ENCODE results near the gene MAB21L3.

The MAB21L3 gene

DNA sequence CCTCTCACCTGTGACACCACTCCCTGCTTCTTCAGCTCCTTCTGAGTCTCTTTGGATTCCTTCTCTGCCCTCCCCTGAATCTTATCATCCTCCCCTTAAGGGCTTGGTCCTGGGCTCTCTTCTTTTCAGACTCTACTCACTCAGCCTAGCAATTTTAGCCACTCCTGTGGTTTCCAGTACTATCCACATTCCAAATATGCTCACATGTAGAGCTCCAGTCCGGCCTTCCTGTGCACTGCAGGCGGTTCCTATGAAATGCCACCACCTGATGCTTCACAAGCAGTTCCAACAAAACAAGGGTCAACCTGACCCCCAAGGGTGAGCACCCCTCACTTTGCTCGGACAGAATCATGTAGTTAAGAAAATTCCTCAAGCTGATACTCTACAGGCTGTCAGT is 35.9 kb downstream of the MAB21L3 start:
- TF ChIP-seq, protein P1, sequence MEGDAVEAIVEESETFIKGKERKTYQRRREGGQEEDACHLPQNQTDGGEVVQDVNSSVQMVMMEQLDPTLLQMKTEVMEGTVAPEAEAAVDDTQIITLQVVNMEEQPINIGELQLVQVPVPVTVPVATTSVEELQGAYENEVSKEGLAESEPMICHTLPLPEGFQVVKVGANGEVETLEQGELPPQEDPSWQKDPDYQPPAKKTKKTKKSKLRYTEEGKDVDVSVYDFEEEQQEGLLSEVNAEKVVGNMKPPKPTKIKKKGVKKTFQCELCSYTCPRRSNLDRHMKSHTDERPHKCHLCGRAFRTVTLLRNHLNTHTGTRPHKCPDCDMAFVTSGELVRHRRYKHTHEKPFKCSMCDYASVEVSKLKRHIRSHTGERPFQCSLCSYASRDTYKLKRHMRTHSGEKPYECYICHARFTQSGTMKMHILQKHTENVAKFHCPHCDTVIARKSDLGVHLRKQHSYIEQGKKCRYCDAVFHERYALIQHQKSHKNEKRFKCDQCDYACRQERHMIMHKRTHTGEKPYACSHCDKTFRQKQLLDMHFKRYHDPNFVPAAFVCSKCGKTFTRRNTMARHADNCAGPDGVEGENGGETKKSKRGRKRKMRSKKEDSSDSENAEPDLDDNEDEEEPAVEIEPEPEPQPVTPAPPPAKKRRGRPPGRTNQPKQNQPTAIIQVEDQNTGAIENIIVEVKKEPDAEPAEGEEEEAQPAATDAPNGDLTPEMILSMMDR (IDR thresholded peaks at IDR 0.05; ENCODE audit: low read length, missing control alignments): no peak
- DNase-seq (ENCODE audit: low read depth): no peak

DNA sequence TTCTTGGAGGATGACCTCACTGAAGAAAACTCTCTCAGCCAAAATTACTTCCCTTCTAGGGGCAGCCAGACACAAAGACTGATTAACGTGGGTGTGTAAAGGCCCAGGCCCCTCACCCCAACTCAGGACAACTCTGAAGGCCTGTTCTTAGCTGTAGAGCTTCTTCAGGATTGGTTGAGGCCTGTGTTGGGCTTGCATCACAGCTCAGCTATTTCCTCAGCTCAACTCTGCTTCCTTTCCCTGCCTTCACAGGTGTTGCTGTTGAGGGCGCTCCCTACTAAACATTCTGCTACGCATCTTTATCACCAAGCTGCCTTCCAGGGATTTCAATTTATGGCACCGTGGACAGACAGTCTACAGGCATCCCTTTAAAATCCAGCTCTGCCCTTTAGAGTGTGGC is 36.8 kb downstream of the MAB21L3 start:
- no peak for DNase-seq (ENCODE audit: low read depth)
- H3K4me3 ChIP-seq (replicated peaks; ENCODE audit: low read depth, low read length): no peak overlapping the region
- TF ChIP-seq, protein P1 (IDR thresholded peaks at IDR 0.05; ENCODE audit: low read length, missing control alignments): no peak

More for the DNA sequence above, 35.9 kb downstream of the MAB21L3 start:
- no peak overlapping the region for H3K4me3 ChIP-seq (replicated peaks; ENCODE audit: low read depth, low read length)

DNA sequence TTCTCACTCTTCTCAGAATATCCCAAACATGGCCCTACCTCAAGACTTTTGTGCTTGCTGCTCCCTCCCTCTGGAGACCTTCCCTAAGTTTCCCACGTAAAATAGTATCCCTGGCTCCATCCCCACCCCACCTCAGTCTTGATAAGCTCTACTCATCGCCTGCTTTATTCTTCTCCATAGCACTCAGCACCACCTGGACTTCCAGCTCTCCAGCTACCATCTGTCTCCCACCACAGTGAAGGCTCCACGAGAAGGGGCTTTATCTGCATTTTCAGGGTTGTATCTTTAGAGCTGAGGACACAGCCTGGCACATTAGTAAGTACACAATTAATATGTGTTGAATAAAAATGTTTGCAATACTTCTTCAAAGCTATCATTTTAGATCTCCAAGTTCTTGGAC is 37.8 kb downstream of the MAB21L3 start:
- no peak for DNase-seq (ENCODE audit: low read depth)
- TF ChIP-seq, protein P1 (IDR thresholded peaks at IDR 0.05; ENCODE audit: low read length, missing control alignments): no peak
- no peak overlapping the region for H3K4me3 ChIP-seq (replicated peaks; ENCODE audit: low read depth, low read length)

DNA sequence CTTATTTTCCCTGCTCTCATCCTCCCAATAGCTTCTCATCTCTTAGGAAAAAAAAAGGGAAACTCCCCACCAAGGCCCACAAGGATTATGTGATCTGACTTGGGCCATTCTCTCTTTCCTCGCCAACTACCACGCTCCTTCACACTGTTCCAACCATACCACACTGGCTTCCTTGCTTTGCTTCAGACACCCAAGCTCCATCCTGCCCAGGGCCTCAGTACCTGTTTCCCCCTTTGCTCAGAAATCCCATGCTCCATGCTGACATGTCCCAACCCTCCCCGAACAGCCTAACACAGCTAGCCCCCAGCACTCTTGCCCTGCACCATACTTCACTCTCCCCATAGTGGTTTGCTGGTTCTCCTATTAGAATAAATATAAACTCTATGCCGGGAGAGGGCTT is 39.2 kb downstream of the MAB21L3 start:
- H3K4me3 ChIP-seq (replicated peaks; ENCODE audit: low read depth, low read length): no peak overlapping the region
- TF ChIP-seq, protein P1 (IDR thresholded peaks at IDR 0.05; ENCODE audit: low read length, missing control alignments): no peak
- no peak for DNase-seq (ENCODE audit: low read depth)

DNA sequence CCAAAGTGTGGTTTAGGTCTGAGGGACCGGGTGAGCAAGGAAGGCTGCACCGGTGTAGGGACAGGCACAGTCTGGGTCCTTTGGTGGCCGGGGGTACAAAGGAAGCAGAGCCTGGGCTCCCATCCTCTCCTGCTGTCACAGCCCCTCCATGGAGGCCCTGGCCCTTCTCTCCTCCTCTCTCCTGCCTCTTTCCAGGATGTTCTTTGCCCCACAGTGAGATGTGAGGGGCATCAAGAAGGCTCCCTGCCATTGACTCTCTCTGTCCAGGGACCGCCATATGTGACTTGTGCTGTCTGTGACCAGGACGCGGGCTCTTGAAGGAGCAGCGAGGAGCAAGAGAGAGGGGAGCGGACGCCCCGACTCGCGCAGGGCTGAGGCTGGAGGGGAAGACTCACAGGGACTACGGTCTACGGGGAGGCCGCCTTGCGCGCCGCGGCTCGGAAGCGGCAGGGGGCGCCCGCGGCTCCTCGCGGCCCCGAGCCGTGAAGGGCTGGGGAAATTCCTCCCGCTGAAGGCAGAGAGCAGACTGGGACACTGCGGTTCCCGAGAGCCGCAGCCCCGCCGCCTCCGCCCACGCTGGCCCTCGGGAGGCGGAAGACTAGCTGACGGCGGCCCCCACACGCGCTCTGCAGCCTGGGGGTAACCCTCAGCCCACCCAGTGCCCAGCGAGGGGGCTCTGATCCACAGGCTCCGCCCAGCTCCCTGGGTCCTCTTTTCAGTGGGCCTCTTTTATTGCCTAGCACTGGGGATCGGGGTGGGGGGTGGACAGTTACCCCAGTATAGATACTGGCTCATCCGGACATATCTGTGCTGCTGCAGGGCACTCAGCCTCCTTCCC is 40.8 kb downstream of the MAB21L3 start:
- H3K4me3 ChIP-seq (replicated peaks; ENCODE audit: low read depth, low read length): peak overlapping the region; percentile 47
- TF ChIP-seq, protein P1 (IDR thresholded peaks at IDR 0.05; ENCODE audit: low read length, missing control alignments): peak; percentile 49
- peak; percentile 77 for DNase-seq (ENCODE audit: low read depth)

DNA sequence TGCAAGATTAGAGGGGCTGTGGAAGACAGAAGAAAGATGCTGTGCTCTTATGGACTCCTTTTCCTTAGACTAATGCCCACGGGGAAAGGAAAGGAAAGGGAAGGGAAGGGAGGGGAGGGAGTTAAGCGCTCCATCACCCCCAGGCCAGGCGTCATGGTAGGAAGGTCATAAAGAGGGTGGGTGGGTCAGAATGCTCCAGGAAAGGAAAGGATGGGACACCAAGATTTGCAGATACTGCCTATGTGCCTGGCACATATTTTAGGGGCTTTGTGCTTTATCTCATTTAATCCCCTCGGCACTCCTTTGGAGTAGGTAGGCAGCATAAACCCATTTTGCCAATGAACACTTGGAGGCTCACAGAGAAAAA is 41.4 kb downstream of the MAB21L3 start:
- TF ChIP-seq, protein P1 (IDR thresholded peaks at IDR 0.05; ENCODE audit: low read length, missing control alignments): no peak
- H3K4me3 ChIP-seq (replicated peaks; ENCODE audit: low read depth, low read length): peak overlapping the region; percentile 47

More for the DNA sequence above, 41.4 kb downstream of the MAB21L3 start:
- no peak for DNase-seq (ENCODE audit: low read depth)
